ENCODE data around the gene CACYBP. TPM values are rescaled to one million over a fixed set of nuclear protein-coding genes. Genes with fewer than 3 reads are reported as not detected.

CACYBP gene
- total RNA-seq, 1 donor from 2014 or later, result 77.4 TPM

DNA sequence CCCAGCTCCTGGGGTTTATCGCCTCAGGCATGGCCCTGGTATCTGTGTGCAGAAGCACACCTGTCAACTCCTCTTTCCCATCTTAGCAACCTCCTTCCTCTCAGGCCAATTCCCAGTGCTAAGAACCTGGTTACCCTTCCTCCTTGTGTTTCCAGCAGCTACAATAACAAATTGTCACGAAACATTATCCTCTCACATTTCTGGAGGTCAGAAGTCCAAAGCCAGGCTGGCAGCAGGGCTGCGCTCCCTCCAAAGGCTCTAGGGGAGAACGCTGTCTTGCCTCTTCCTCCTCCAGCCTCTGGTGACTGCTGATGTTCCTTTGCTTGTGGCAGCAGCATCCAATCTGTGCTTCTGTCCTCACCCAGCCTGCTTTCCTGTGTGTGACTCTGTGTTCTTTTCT lies 34.2 kb downstream of the CACYBP start:
- Histone ChIP-seq H3K9me3 (no peaks in the 10 kb centered on the region), H3K4me1 (no peaks in the 10 kb centered on the region), H3K4me3 (no peak overlapping the region), H3K36me3 (no peaks in the 10 kb centered on the region), H3K27me3 (no peaks in the 10 kb centered on the region), H3K27ac (no peak overlapping the region)
- TF ChIP-seq, protein P1, sequence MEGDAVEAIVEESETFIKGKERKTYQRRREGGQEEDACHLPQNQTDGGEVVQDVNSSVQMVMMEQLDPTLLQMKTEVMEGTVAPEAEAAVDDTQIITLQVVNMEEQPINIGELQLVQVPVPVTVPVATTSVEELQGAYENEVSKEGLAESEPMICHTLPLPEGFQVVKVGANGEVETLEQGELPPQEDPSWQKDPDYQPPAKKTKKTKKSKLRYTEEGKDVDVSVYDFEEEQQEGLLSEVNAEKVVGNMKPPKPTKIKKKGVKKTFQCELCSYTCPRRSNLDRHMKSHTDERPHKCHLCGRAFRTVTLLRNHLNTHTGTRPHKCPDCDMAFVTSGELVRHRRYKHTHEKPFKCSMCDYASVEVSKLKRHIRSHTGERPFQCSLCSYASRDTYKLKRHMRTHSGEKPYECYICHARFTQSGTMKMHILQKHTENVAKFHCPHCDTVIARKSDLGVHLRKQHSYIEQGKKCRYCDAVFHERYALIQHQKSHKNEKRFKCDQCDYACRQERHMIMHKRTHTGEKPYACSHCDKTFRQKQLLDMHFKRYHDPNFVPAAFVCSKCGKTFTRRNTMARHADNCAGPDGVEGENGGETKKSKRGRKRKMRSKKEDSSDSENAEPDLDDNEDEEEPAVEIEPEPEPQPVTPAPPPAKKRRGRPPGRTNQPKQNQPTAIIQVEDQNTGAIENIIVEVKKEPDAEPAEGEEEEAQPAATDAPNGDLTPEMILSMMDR (IDR thresholded peaks at IDR 0.05), result no peak
- DNase-seq (ENCODE audit: low spot score in 2 of 2), result no peak
- intact Hi-C loops (cut with DNase I), result loop anchor here (5.0 kb wide), 1 partner anchor 283 kb away; no protein-coding TSS in a partner anchor

DNA sequence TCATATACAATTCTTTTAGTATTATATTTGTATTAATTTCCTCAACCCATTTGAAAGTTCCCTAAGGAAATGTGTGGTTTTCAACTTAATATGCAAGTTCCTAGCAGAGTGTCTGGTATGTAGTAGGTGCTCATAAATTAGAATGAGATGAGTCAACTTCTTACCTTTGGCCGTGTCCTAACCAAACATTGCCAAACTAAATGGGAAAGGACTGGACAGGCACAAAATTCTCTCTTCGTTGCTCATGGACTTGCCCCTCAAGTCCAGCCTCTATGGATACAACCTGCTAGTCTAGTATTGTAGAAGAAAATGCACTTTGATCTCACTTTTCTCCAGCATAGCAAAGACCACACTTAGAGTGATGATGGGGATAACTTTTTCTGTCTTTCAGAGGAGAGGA lies 35.0 kb downstream of the CACYBP start:
- intact Hi-C loops (cut with DNase I), result loop anchor here (5.0 kb wide), 1 partner anchor 283 kb away; no protein-coding TSS in a partner anchor
- Histone ChIP-seq H3K27ac (no peak overlapping the region), H3K36me3 (no peaks in the 10 kb centered on the region), H3K27me3 (no peaks in the 10 kb centered on the region), H3K4me1 (no peaks in the 10 kb centered on the region), H3K4me3 (no peak overlapping the region), H3K9me3 (no peaks in the 10 kb centered on the region)
- TF ChIP-seq, protein P1 (IDR thresholded peaks at IDR 0.05), result no peak
- DNase-seq (ENCODE audit: low spot score in 2 of 2), result no peak

DNA sequence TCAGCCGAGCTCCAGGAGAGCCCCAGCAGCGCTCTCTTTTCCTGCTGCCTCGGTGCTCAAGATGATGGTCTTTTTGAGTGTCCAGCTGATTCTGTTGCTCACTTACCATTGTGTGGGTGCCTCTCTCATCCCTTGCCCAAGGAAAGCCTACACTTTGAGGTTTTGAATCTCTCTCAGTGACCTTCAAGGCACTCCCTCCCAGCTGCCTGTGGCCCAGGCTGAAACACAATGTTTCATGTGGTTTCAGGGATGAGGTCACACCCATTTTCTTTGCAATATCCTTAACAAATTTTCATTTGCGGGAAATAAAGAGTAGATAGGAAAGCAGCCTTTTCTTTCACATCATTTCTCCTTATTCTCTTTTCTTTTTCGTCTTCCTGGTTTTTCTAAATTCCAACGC lies 36.1 kb downstream of the CACYBP start:
- no peak overlapping the region for H3K27ac ChIP-seq
- no peak overlapping the region for H3K4me3 ChIP-seq
- H3K4me1 ChIP-seq, result no peaks in the 10 kb centered on the region
- no peak for DNase-seq (ENCODE audit: low spot score in 2 of 2)
- intact Hi-C loops (cut with DNase I), result no loop called here
- no peaks in the 10 kb centered on the region for H3K27me3 ChIP-seq
- H3K36me3 ChIP-seq, result no peaks in the 10 kb centered on the region
- TF ChIP-seq, protein P1 (IDR thresholded peaks at IDR 0.05), result no peak
- no peaks in the 10 kb centered on the region for H3K9me3 ChIP-seq

DNA sequence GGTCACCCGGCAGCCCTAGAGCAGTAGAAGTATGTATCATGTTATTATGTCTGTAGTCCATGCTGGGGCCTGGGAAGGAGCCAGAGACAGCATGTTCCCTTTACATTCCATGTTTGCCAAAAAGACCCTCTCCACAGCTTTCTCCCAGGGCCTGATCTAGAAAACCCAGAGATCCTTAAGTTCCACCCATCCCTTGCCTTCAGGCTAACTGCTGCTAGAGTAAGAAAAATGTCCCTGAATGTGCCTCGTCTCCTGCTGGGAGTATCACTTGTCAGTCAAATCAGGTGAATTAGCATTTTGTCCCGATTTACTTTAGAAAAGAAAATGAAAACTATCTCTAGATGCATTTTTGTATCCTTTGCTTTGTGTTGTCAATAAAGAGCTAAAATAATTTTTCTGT lies 36.7 kb downstream of the CACYBP start:
- no peak for DNase-seq (ENCODE audit: low spot score in 2 of 2)
- intact Hi-C loops (cut with DNase I), result no loop called here

DNA sequence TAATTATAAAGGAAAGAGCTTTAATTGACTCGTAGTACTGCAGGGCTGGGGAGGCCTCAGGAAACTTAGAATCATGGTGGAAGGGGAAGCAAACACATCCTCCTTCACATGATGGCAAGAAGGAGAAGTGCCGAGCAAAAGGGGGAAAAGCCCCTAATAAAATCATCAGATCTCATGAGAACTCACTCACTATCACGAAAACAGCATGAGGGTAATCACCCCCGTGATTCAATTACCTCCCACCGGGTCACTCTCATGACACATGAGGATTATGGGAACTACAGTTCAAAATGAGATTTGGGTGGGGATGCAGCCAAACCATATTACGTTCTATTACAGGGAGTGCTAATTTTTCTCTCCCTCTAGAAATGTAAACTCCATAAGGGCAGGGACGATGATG lies 37.7 kb downstream of the CACYBP start:
- TF ChIP-seq, protein P1 (IDR thresholded peaks at IDR 0.05), result no peak
- DNase-seq (ENCODE audit: low spot score in 2 of 2), result no peak
- H3K4me1 ChIP-seq, result no peaks in the 10 kb centered on the region
- H3K4me3 ChIP-seq, result no peak overlapping the region
- intact Hi-C loops (cut with DNase I), result no loop called here
- no peak overlapping the region for H3K27ac ChIP-seq
- H3K9me3 ChIP-seq, result no peaks in the 10 kb centered on the region
- no peaks in the 10 kb centered on the region for H3K36me3 ChIP-seq
- H3K27me3 ChIP-seq, result no peaks in the 10 kb centered on the region

More for the DNA sequence above, 36.7 kb downstream of the CACYBP start:
- TF ChIP-seq, protein P1 (IDR thresholded peaks at IDR 0.05), result no peak
- Histone ChIP-seq H3K27ac (no peak overlapping the region), H3K4me1 (no peaks in the 10 kb centered on the region), H3K36me3 (no peaks in the 10 kb centered on the region), H3K27me3 (no peaks in the 10 kb centered on the region), H3K9me3 (no peaks in the 10 kb centered on the region), H3K4me3 (no peak overlapping the region)

DNA sequence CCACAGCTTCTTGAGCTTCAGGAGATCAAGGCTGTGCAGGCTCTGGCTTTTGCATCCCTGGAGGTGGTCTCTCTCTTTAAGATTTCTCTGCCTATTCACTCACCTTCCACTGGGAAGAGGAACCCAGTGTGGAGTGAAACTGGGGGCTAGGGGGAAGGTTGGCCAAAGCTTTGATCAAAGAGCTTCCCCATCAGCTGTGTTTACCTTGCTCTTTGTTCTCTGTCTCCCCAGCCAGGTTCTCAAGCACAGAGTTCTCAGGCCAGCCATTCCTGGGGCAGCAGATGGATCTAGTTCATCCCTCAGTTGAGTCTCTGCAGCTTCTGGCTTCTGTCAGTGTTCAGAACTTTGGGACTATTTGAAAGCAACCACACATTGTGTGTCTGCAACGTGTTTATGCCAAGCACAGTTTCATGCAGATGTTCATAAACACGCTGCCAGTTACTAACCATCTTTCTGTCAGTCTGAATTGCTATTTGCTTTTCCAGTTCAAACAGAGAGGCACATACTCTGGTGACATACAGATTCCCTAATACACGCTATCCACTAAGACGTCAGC lies 40.7 kb downstream of the CACYBP start:
- no peaks in the 10 kb centered on the region for H3K27me3 ChIP-seq
- intact Hi-C loops (cut with DNase I), result no loop called here
- H3K36me3 ChIP-seq, result no peaks in the 10 kb centered on the region
- no peak overlapping the region for H3K4me3 ChIP-seq
- H3K27ac ChIP-seq, result no peak overlapping the region
- TF ChIP-seq, protein P1 (IDR thresholded peaks at IDR 0.05), result no peak
- no peaks in the 10 kb centered on the region for H3K9me3 ChIP-seq
- DNase-seq (ENCODE audit: low spot score in 2 of 2), result no peak
- H3K4me1 ChIP-seq, result no peaks in the 10 kb centered on the region
